Fibroblast of pulmonary artery (primary cell): ENCODE measurements around the gene TRIM56.

Source experiments
- DNase-seq: peaks from one replicate; pipeline ENCODE4 v3.0.0-alpha.2; 2010; ENCODE audit warnings: low read depth
- H3K4me3 ChIP-seq: replicated peaks from 2 replicates; pipeline ENCODE4 v1.5.1; 2011; ENCODE audit warnings: low read depth, mild to moderate bottlenecking, control low read depth, low read length, moderate library complexity
- CTCF ChIP-seq: IDR thresholded peaks from 2 replicates; pipeline ENCODE4 v1.5.1; 2011; ENCODE audit warnings: mild to moderate bottlenecking, control low read depth, low read length, inconsistent platforms; ENCODE audit errors: missing control alignments

TRIM56 gene

GRCh38 chr7:101126651-101127459 is 41.6 kb downstream of the TRIM56 start, which contains the start of gene SERPINE1:
Gene SERPINE1, plus strand, starts transcription at chr7:101127104. Its CDS starts 1,290 bp downstream, at chr7:101128394.
- H3K4me3 ChIP-seq, result peak within 1 kb of the TSS; percentile 94
- peak; percentile 34 for TF ChIP-seq CTCF
- peak; percentile 100 for DNase-seq

GRCh38 chr7:101127460-101128039 is 42.3 kb downstream of the TRIM56 start:
- no peak for TF ChIP-seq CTCF
- DNase-seq, result peak; percentile 40
- peak overlapping the region; percentile 94 for H3K4me3 ChIP-seq

GRCh38 chr7:101128040-101128834 is 43.0 kb downstream of the TRIM56 start:
- peak overlapping the region; percentile 94 for H3K4me3 ChIP-seq
- DNase-seq, result peak; percentile 66
- TF ChIP-seq CTCF, result no peak

- DNase-seq, result peak; percentile 65
- peak overlapping the region; percentile 94 for H3K4me3 ChIP-seq
- no peak for TF ChIP-seq CTCF
Measured at GRCh38 chr7:101129603-101130117, 44.4 kb downstream of the TRIM56 start.

GRCh38 chr7:101132626-101133600 is 47.6 kb downstream of the TRIM56 start:
- peak; percentile 64 for DNase-seq
- H3K4me3 ChIP-seq, result peak overlapping the region; percentile 42

- peak overlapping the region; percentile 42 for H3K4me3 ChIP-seq
- TF ChIP-seq CTCF, result no peak
- DNase-seq, result peak; percentile 70
Measured at GRCh38 chr7:101133621-101134398, 48.5 kb downstream of the TRIM56 start.
